Endothelial cell of umbilical vein (primary cell): ENCODE data around the gene ABTB1. TPM values are rescaled to one million over a fixed set of nuclear protein-coding genes. Genes with fewer than 3 reads are reported as not detected.

Experiments used
- BruUV-seq: library from RNA; stranded (reverse); fragments of 400-500 nt; replicated peaks from 2 replicates; lab custom pipeline; 2021; lab: Mats Ljungman, UMichigan
- CTCF ChIA-PET: fragments of 300-600, 350-600 bp; sonication (Branson Sonifier 250); formaldehyde crosslinking; loops from one replicate; lab custom pipeline; 2021; ENCODE audit warnings: antibody characterized with exemption, inconsistent platforms; lab: Charles Lee
- POLR2A ChIA-PET: fragments of 300-600, 350-600 bp; sonication (Branson Sonifier 250); formaldehyde crosslinking; loops from one replicate; lab custom pipeline; 2021; ENCODE audit warnings: antibody characterized with exemption, inconsistent platforms; lab: Charles Lee
- DNase-seq: peaks from one replicate; pipeline ENCODE4 v3.0.0-alpha.2; 2011; ENCODE audit warnings: low read depth, low spot score
- FAIRE-seq: peaks from 2 replicates; lab custom pipeline; 2011; peaks lifted over from hg19 to GRCh38; lab: Jason Lieb, UNC
- H2AFZ ChIP-seq: 2 replicates; pipeline ENCODE4 v1.6.0; 2012; ENCODE audit warnings: low read depth, low read length, control low read depth, inconsistent platforms
- H3K27ac ChIP-seq: 2 replicates; pipeline ENCODE4 v1.5.1; 2011; ENCODE audit warnings: low read depth, mild to moderate bottlenecking, control low read depth, low read length, moderate library complexity; ENCODE audit not compliant: insufficient read depth
- H3K27me3 ChIP-seq, 2 experiments: 2 replicates each; pipeline versions ENCODE4 v1.6.0 to v1.6.1; 2011; ENCODE audit warnings: low read length in 2 of 2, mixed read lengths in 1 of 2; ENCODE audit not compliant: control insufficient read depth in 2 of 2, insufficient read depth in 2 of 2
- H3K36me3 ChIP-seq, 2 experiments: 2 replicates in 1 of 2; 3 replicates in 1 of 2; pipeline ENCODE4 v1.5.1; 2011; ENCODE audit warnings: low read length in 2 of 2, mild to moderate bottlenecking in 1 of 2, moderate library complexity in 1 of 2; ENCODE audit not compliant: control insufficient read depth in 2 of 2, insufficient read depth in 2 of 2; ENCODE audit errors: extremely low read depth in 1 of 2
- H3K4me1 ChIP-seq: 3 replicates; pipeline ENCODE4 v1.5.1; 2011; ENCODE audit warnings: mild to moderate bottlenecking, low read length; ENCODE audit not compliant: control insufficient read depth, insufficient read depth; ENCODE audit errors: extremely low read depth
- H3K4me2 ChIP-seq: 2 replicates; pipeline ENCODE4 v1.6.1; 2011; ENCODE audit warnings: low read length, control low read depth, mixed read lengths; ENCODE audit not compliant: insufficient read depth
- H3K4me3 ChIP-seq, 3 experiments: fragments of 200-600 bp in 1 of 3; sonication (generic), shearing (Covaris generic) in 1 of 3; replicated peaks in 1 of 3; 2 replicates each; pipeline ENCODE4 v1.5.1; 2011 to 2016; ENCODE audit warnings: control low read depth in 3 of 3, low read length in 3 of 3, mild to moderate bottlenecking in 2 of 3, inconsistent platforms in 1 of 3, low read depth in 1 of 3, moderate library complexity in 1 of 3; ENCODE audit not compliant: insufficient read depth in 1 of 3
- H3K79me2 ChIP-seq: 2 replicates; pipeline ENCODE4 v1.6.0; 2012; ENCODE audit warnings: low read length, inconsistent platforms; ENCODE audit not compliant: control insufficient read depth, insufficient read depth
- H3K9ac ChIP-seq: replicated peaks from 2 replicates; pipeline ENCODE3; 2011; ENCODE audit warnings: low read length, control low read depth; ENCODE audit not compliant: insufficient read depth; ENCODE audit errors: extremely low read depth
- H3K9me1 ChIP-seq: replicated peaks from 3 replicates; pipeline ENCODE4 v1.6.0; 2011; ENCODE audit warnings: mild to moderate bottlenecking, low read length; ENCODE audit not compliant: control insufficient read depth, insufficient read depth; ENCODE audit errors: extremely low read depth
- H3K9me3 ChIP-seq: replicated peaks from 2 replicates; pipeline ENCODE4 v1.5.1; 2012; ENCODE audit warnings: low read length, inconsistent platforms; ENCODE audit not compliant: control insufficient read depth, insufficient read depth
- H4K20me1 ChIP-seq: replicated peaks from 2 replicates; pipeline ENCODE3; 2011; ENCODE audit warnings: mild to moderate bottlenecking, low read length; ENCODE audit not compliant: control insufficient read depth, insufficient read depth; ENCODE audit errors: extremely low read depth
- CTCF ChIP-seq, 2 donors: IDR thresholded peaks; 1 replicate in 1 of 2; 2 replicates in 1 of 2; pipeline ENCODE4 v1.5.1; 2011; ENCODE audit warnings: low read length in 2 of 2, mild to moderate bottlenecking in 2 of 2, moderate library complexity in 2 of 2, control low read depth in 1 of 2, inconsistent platforms in 1 of 2, low read depth in 1 of 2; ENCODE audit not compliant: insufficient read depth in 1 of 2; ENCODE audit errors: extremely low read depth in 1 of 2
- EZH2 ChIP-seq: IDR thresholded peaks from 2 replicates; pipeline ENCODE4 v1.6.1; 2012; ENCODE audit warnings: borderline replicate concordance, low read depth, mild to moderate bottlenecking, moderate library complexity, low read length, inconsistent platforms; ENCODE audit not compliant: severe bottlenecking
- FOS ChIP-seq: IDR thresholded peaks from 2 replicates; pipeline ENCODE4 v1.6.1; 2011; ENCODE audit warnings: mild to moderate bottlenecking, low read length, moderate library complexity, borderline replicate concordance; ENCODE audit not compliant: insufficient read depth
- GATA2 ChIP-seq: IDR thresholded peaks from 2 replicates; pipeline ENCODE4 v1.7.0; 2011; ENCODE audit warnings: low read depth, mild to moderate bottlenecking, moderate library complexity, mixed read lengths, low read length; ENCODE audit not compliant: insufficient read length, insufficient read depth
- JUN ChIP-seq: IDR thresholded peaks from 2 replicates; pipeline ENCODE4 v1.6.1; 2011; ENCODE audit warnings: borderline replicate concordance, low read depth; ENCODE audit not compliant: insufficient read length, insufficient read depth
- MAX ChIP-seq: IDR thresholded peaks from 2 replicates; pipeline ENCODE4 v1.6.1; 2011; ENCODE audit not compliant: insufficient read depth, insufficient read length
- MYC ChIP-seq: IDR thresholded peaks from one replicate; pipeline ENCODE4 v1.6.1; 2011; ENCODE audit warnings: mild to moderate bottlenecking, low read depth, low read length
- POLR2A ChIP-seq: IDR thresholded peaks from 2 replicates; pipeline ENCODE4 v1.6.1; 2012; ENCODE audit warnings: low read depth, mild to moderate bottlenecking, control low read depth, low read length
- POLR2AphosphoS5 ChIP-seq: IDR thresholded peaks from 2 replicates; pipeline ENCODE4 v1.6.1; 2012; ENCODE audit warnings: low read depth, mild to moderate bottlenecking, control low read depth, low read length, moderate library complexity; ENCODE audit not compliant: insufficient read depth
- dilution Hi-C: fragments of 300-500 bp; cut with MboI; formaldehyde crosslinking; loops from one replicate; pipeline ENCODE4 v1.15.0; 2019; ENCODE audit warnings: low sequenced_read_pairs; ENCODE audit not compliant: extremely low pct_ligation_motif_present
- intact Hi-C: fragments of 100-400 bp; cut with micrococcal nuclease; formaldehyde crosslinking; loops from one replicate; pipeline ENCODE4 v1.10.0; 2022
- polyA plus RNA-seq, 4 experiments: library from polyadenylated mRNA; depleted of rRNA in 3 of 4; stranded (reverse) in 3 of 4; unstranded in 1 of 4; fragments of >200 nt; gene quantifications; 2 replicates each; pipeline versions ENCODE4 v1.2.1 to v1.2.3, GENCODE V29; 2011 to 2012; ENCODE audit warnings: missing spikeins in 1 of 4
- total RNA-seq: library from RNA; stranded (reverse); gene quantifications from 2 replicates; pipeline ENCODE4 v1.2.3, GENCODE V29; 2021

Gene ABTB1
- total and polyA plus RNA-seq, 2 donors (not counting 3 experiments of a cell fraction or from before 2014, with no cell fraction given) = 15.2 to 25.1 TPM

GRCh38 chr3:127688416-127689265 is 15.9 kb downstream of the ABTB1 start:
- no peak overlapping the region for H3K27ac ChIP-seq
- DNase-seq (no peak), FAIRE-seq (no peak)
- no TSS peak for BruUV-seq
- dilution Hi-C loops = no loop called here
- H3K27me3 ChIP-seq = no peaks in the 10 kb centered on the region
- H3K79me2 ChIP-seq = no peaks in the 10 kb centered on the region
- H4K20me1 ChIP-seq = no peaks in the 10 kb centered on the region
- H2AFZ ChIP-seq = no peak overlapping the region
- H3K4me1 ChIP-seq = no peaks in the 10 kb centered on the region
- H3K9me3 ChIP-seq = no peaks in the 10 kb centered on the region
- no peak overlapping the region for H3K9ac ChIP-seq
- TF ChIP-seq CTCF (IDR thresholded peaks at IDR 0.05; ENCODE audit: extremely low read depth in 1 of 2, insufficient read depth in 1 of 2, low read depth in 1 of 2, low read length in 2 of 2) (no peak), MYC (no peak), JUN (no peak), EZH2 (no peak), FOS (no peak), MAX (no peak), POLR2A (no peak), POLR2AphosphoS5 (no peak), GATA2 (no peak)
- intact Hi-C loops = no loop called here
- peaks cover 0 to 2% of the 10 kb centered on the region in 2 experiments for H3K36me3 ChIP-seq
- CTCF ChIA-PET = interaction anchor here (1.3 to 2.6 kb wide), 3 partner anchors 9 to 271 kb away, joined by 4 to 31 read pairs (median 5); partner anchors contain the start of gene MGLL
- POLR2A ChIA-PET = no interaction called here
- H3K4me3 ChIP-seq = no peak overlapping the region
- H3K4me2 ChIP-seq = no peak overlapping the region
- H3K9me1 ChIP-seq = no peaks in the 10 kb centered on the region
